GM19467 (cell line): ENCODE measurements around the gene ETFB.

ENCODE experiments used
- ATAC-seq: cut with Tn5 transposase; IDR thresholded peaks from one replicate; pipeline ENCODE4 v1.9.1; 2021; ENCODE audit warnings: mild to moderate bottlenecking, moderate library complexity; ENCODE audit not compliant: unreplicated experiment

Gene ETFB

GRCh38 chr19:51329411-51329810 is 36.8 kb downstream of the ETFB start:
- ATAC-seq = no peak

- no peak for ATAC-seq
Observed at GRCh38 chr19:51327066-51328001, 38.9 kb downstream of the ETFB start.

DNA sequence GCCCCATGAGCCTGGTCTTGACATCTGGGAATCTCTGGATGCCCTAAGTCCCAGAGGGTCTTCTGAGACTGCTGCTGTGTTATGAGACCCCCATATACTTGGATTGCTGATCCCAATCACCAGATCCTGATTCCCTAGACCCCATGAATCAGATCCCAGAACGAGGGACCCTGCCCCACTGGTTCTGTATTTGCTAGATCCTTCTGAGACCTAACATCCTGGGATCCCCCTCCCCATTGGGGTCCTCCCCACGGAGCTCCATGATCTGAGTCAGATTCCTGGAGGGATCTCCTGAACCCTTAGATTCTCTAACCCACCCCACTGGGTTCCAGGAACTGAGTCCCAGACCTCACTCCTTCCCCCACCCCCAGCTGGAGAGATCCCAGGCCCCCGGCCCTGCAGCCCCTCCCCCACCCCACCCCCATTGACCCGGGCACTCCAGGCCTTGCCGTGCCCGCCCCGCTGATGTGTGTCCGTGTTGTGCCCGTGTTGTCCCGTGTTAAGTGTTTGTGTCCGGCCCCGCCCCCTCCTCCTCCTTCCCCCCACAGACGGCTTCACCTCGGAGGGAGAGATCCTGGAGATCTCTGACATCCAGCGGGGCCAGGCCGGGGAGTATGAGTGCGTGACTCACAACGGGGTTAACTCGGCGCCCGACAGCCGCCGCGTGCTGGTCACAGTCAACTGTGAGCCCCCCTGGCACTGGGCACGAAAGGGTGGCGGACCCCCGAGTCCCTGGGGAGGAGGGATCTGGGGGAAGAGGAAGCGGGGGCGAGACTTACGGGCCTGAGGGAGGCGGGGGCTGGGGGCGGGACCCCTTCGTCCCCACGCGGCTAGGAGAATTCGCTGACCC is 39.7 kb downstream of the ETFB start:
- ATAC-seq = no peak

DNA sequence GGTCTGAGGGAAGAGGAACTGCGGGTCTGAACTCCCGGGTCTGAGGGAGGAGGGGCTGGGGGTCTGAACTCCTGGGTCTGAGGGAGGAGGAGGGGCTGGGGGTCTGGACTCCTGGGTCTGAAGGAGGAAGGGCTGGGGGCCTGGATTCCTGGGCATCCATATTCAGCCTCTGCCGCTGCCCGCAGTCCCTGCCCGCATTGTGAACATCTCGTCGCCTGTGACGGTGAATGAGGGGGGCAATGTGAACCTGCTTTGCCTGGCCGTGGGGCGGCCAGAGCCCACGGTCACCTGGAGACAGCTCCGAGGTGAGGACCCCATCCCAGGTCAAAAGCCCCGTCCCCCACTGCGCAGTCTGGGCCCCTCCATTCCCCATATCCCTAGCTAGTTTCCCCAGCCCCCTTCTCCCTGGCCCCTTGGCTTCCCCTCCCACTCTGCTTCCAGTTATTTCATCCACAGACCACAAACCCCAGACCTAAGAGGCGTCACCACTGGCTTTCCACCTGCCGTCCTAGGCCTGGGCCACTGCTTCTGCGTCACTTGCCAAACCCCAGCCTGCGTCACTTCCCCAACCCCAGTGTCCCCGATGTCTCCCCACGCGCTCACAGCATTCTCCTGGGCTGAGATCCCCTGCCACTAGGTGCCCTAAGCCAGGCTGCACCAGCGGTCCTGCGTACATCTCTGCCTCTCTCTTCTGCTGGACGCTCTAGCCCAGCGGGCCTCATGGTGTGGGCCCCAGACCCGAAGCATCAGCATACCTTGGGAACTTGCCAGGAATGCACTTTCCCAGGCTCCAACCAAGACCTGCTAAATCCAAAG is 40.8 kb downstream of the ETFB start:
- no peak for ATAC-seq

- no peak for ATAC-seq
Observed at GRCh38 chr19:51324167-51324481, 42.1 kb downstream of the ETFB start.

DNA sequence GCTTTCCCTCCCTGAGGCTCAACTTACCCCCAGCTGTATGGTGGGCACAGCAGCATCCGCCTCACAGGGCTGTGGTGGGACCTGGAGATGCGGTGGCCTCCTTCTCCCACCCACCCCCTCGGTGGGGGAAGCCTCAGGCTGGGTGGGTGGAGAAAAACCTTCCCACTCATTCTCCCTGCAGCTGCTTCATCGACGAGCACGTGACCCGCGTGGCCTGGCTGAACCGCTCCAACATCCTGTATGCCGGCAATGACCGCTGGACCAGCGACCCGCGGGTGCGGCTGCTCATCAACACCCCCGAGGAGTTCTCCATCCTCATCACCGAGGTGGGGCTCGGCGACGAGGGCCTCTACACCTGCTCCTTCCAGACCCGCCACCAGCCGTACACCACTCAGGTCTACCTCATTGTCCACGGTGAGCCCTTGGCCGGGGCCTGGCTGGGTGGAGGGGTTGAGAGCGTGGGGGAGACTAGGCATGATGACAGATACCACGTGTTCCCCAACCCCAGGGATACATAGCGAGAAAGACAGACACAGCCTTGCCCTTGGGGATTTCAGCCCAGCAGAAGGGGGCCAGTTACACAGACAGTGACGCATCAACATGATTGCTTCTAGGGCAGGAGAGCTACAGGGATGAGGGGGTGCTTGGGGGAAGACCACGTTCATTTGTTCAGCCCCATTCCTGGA is 42.6 kb downstream of the ETFB start:
- no peak for ATAC-seq

DNA sequence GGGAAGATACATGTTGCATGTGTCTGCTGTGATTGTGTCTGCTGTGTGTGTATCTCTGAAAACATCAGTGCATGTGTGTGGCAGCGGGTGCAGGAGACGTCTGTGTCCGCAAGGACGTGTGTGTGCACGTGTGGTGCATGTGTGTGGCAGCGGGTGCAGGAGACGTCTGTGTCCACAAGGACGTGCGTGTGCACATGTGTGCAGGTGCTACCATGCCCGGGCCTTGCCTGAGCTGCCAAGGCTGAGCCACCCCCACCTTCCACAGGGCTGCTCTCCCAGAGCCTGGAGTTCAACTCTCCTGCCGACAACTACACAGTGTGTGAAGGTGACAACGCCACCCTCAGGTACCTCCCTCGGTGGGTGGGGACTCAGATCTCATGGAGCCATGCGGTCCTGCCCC is 44.4 kb downstream of the ETFB start:
- ATAC-seq = no peak

GRCh38 chr19:51320280-51320657 is 45.9 kb downstream of the ETFB start:
- no peak for ATAC-seq

DNA sequence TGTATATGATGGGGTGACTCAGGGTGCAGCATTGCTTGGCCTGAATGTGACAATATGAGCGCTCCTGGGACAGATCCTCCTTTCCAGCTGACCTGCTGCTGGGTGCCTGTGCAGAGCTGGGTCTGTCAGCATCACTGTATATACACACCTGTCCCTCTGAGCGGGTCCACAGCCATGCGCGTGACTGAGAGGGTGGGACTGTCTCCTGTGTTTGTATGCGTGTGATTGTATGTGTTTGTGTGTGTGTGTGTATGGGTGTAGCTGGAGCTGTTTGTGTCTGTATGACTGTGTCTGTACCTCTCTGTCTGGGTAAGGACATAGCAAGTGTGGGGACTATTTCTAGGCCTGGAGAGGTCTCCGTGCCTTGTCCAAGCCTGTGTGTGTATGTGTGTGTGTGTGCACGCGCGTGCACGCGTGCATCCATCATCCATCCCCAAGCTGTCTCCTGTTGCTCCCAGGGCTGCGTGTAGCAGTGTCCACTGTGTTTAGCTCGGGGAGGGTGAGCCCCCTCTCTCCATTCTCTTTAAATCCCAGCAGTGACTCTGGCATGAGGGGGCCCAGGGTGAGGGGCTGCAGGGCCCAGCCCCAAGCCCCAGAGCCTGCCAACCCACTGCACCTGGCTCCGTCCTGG is 46.4 kb downstream of the ETFB start:
- no peak for ATAC-seq

GRCh38 chr19:51318687-51319648 is 47.2 kb downstream of the ETFB start:
- ATAC-seq = no peak

- no peak for ATAC-seq
Observed at GRCh38 chr19:51317968-51318367, 48.2 kb downstream of the ETFB start.

DNA sequence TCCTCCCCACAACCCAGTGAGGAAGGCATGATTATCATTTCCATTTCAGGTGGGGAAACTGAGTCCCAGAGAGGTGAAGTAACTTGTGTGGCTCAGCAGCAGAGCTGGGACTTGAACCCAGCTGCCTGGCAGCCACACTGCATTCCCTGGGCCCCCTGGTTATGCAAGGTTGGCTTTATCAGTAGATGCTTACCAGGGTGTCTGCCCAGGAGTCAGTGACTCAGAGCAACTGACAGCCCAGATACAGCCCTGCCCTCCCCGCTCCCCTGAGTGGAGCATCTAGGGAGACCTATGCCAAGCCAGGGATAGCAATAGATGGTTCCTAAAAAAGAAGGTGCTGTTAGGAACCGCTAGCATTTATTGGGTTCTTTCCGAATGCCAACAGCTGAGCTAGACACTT is 48.8 kb downstream of the ETFB start:
- no peak for ATAC-seq

GRCh38 chr19:51316688-51317087 is 49.5 kb downstream of the ETFB start:
- ATAC-seq = no peak

DNA sequence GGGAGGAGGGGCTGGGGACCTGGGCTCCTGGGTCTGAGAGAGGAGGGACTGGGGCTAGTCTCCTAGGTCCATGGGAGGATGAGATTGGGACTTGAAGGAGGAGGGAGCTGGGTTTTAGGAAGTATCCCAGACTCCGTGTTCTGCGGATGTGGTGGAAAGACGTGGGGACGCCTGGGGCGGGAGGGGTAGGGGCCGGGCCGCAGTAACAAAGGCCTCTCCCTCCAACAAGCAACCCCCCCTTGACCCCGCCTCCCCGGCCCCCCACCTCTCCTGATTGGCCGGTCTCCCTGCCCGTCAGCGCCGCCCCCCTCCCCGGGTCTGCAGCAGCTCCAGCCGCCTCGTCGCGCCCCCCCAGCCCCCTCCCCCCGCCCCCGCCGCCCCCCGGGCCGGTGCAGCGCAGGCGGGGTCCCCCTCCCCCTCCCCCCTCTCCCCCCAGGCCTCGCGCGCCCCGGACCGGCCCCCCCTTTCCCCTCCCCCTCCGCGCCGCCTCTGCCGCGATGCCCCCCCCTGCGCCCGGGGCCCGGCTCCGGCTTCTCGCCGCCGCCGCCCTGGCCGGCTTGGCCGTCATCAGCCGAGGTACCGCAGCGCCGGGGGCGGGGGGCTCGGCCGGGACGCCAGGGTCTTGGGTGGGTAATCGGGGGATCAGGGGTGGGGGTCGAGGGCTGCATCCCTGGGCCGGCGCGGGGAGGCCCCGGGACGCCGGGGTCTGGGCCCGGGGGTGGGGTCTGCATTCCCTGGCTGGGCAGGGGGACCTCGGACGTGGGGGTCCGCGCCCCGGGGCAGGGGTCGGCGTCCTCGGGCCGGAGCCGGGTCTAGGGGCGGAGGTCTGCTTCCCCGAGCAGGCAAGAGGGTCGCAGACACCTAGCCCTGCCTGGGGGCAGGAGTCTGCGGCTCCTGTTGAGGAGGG is 54.6 kb downstream of the ETFB start, which contains the start of gene IGLON5:
Gene IGLON5, plus strand, starts transcription at position 294 of the 907 bp plus-strand sequence. Its CDS starts 204 bp downstream, at position 498.
- ATAC-seq = no peak

DNA sequence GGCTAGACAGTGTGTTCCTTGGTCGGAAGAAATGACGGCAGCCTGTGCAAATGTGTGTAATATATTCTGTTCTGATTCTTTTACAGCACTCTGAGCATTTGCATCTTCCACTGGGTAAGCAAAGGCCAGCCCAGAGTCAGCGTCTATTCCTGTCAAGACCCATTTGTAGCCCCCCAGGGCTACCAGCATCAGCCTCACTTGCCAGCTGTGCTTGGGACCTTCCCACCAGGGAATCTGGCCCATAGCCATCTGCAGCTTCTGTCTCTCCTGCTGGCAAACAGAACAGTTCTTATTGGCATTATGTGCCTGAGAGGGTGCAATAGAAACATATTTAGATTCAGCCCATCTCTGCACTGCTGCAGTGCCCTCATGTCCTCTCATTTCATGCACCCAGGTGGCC is 60.7 kb downstream of the ETFB start:
- ATAC-seq = no peak

DNA sequence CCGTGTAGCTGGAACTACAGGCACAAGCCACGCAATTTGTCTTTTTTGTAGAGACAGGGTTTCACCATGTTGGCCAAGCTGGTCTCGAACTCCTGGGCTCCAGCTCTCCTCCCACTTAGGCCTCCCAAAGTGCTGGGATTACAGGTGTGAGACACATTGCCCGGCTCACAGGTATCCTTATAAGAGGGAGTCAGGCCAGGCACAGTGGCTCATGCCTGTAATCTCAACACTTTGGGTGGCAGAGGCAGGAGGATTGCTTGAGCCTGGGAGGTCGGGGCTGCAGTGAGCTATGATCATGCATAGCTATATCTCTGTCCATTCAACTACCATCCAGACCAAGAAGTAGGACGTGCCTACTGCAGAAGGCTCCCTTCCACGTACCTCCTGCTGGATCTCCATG is 64.9 kb downstream of the ETFB start:
- no peak for ATAC-seq

DNA sequence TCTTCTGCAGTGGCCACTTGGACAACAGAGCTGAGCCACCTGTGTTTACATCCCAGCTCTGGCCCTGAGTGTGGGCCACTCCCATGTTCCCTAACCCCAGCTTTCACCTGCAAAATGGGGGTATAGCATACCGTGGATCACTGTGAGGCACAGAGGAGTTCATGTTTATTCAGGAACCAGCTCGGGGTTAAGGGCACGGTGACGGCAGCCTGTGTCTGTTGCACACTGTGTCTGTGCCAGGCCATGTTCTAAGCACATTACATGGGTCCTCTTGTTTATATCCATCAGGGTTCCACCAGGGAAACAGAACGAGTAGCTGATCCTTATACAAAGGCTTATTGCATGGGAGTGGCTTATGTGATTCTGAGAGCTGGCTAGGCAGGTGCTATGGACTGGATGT is 68.8 kb downstream of the ETFB start:
- no peak for ATAC-seq
